ENCODE measurements around the gene KCNQ1. TPM values are rescaled to one million over a fixed set of nuclear protein-coding genes. Genes with fewer than 3 reads are reported as not detected.

KCNQ1 gene
- total RNA-seq, 1 experiment from 2014 or later = 2.5 TPM

GRCh38 chr11:2781408-2782274 lies 336.8 kb downstream of the KCNQ1 start:
- Mint-ChIP-seq H3K27me3 (ENCODE audit: low read depth) (peaks cover 38% of the 10 kb centered on the region), H3K4me3 (no peak overlapping the region), H3K27ac (no peak overlapping the region), H3K9me3 (peaks cover 11% of the 10 kb centered on the region), H3K36me3 (peaks cover 10% of the 10 kb centered on the region), H3K4me1 (peaks cover 17% of the 10 kb centered on the region)
- DNase-seq (ENCODE audit: low spot score) = peak; percentile 9
- CTCF ChIA-PET = interaction anchor here (0.7 kb wide), 1 partner anchor 109 kb away, joined by 3 read pairs; no protein-coding TSS in a partner anchor
- no peak for TF ChIP-seq GRHL2 (CRISPR knock-in tag; IDR thresholded peaks at IDR 0.05; ENCODE audit: insufficient replicate concordance, severe bottlenecking)
- TF ChIP-seq CREM (CRISPR knock-in tag; IDR thresholded peaks at IDR 0.05) = no peak
- no peak for TF ChIP-seq TEAD4 (CRISPR knock-in tag; IDR thresholded peaks at IDR 0.05)
- TF ChIP-seq MYBL2 (CRISPR knock-in tag; IDR thresholded peaks at IDR 0.05) = no peak
- no peak for TF ChIP-seq ZNF219 (CRISPR knock-in tag; IDR thresholded peaks at IDR 0.05; ENCODE audit: borderline replicate concordance)
- TF ChIP-seq ZNF121 (CRISPR knock-in tag; IDR thresholded peaks at IDR 0.05) = no peak
- no peak for TF ChIP-seq NR1H2 (CRISPR knock-in tag; IDR thresholded peaks at IDR 0.05)
- TF ChIP-seq JUN (CRISPR knock-in tag; IDR thresholded peaks at IDR 0.05) = no peak
- TF ChIP-seq MXD4 (CRISPR knock-in tag; IDR thresholded peaks at IDR 0.05; ENCODE audit: borderline replicate concordance) = no peak
- no peak for TF ChIP-seq CTCF (IDR thresholded peaks at IDR 0.05)
- no peak for TF ChIP-seq ZNF263 (CRISPR knock-in tag; IDR thresholded peaks at IDR 0.05; ENCODE audit: low read depth)
- TF ChIP-seq ZNF425 (CRISPR knock-in tag; conservative IDR thresholded peaks at IDR 0.05) = no peak
- no peak for TF ChIP-seq SMAD4 (CRISPR knock-in tag; IDR thresholded peaks at IDR 0.05)
- no peak for TF ChIP-seq USF1 (CRISPR knock-in tag; IDR thresholded peaks at IDR 0.05)
- TF ChIP-seq ZNF138 (CRISPR knock-in tag; conservative IDR thresholded peaks at IDR 0.05) = no peak
- no peak for TF ChIP-seq PRRX2 (CRISPR knock-in tag; IDR thresholded peaks at IDR 0.05)
- TF ChIP-seq ATF3 (CRISPR knock-in tag; conservative IDR thresholded peaks at IDR 0.05) = no peak
- ATAC-seq = no peak
- POLR2A ChIA-PET = no interaction called here

GRCh38 chr11:2782769-2783168 lies 338.0 kb downstream of the KCNQ1 start:
- ATAC-seq (no peak), DNase-seq (ENCODE audit: low spot score) (no peak)
- no peak overlapping the region for H3K4me3 Mint-ChIP-seq
- no peak overlapping the region for H3K27ac Mint-ChIP-seq
- H3K4me1 Mint-ChIP-seq = peaks cover 17% of the 10 kb centered on the region
- CTCF ChIA-PET = no interaction called here
- H3K36me3 Mint-ChIP-seq = peaks cover 13% of the 10 kb centered on the region
- H3K27me3 Mint-ChIP-seq (ENCODE audit: low read depth) = peaks cover 40% of the 10 kb centered on the region
- POLR2A ChIA-PET = no interaction called here
- TF ChIP-seq ZNF532 (CRISPR knock-in tag; IDR thresholded peaks at IDR 0.05; ENCODE audit: borderline replicate concordance) (no peak), HMGXB4 (CRISPR knock-in tag; IDR thresholded peaks at IDR 0.05) (no peak), FOXP1 (CRISPR knock-in tag; IDR thresholded peaks at IDR 0.05; ENCODE audit: borderline replicate concordance) (no peak)
- H3K9me3 Mint-ChIP-seq = peaks cover 17% of the 10 kb centered on the region

Data from WTC11 (cell line).